Neural progenitor cell (in vitro differentiated cells): ENCODE measurements around the gene CDCP1. TPM values are rescaled to one million over a fixed set of nuclear protein-coding genes. Genes with fewer than 3 reads are reported as not detected.

ENCODE experiments used
- DNase-seq: peaks from one replicate; pipeline ENCODE4 v3.0.0-alpha.2; 2016; ENCODE audit warnings: low spot score
- H2AFZ ChIP-seq: fragments of 200-600 bp; sonication (generic); replicated peaks from 2 replicates; pipeline ENCODE4 v1.6.1; 2016; ENCODE audit warnings: antibody characterized with exemption
- H3F3A ChIP-seq: fragments of 200-600 bp; sonication (generic); 2 replicates; pipeline ENCODE4 v1.6.1; 2016; ENCODE audit warnings: antibody characterized with exemption, low read depth
- H3K27ac ChIP-seq: fragments of 200-600 bp; sonication (generic); 2 replicates; pipeline ENCODE4 v1.5.1; 2016; ENCODE audit warnings: mild to moderate bottlenecking
- H3K27me3 ChIP-seq: fragments of 200-600 bp; sonication (generic); 2 replicates; pipeline ENCODE4 v1.6.1; 2016; ENCODE audit warnings: mild to moderate bottlenecking, moderate library complexity
- H3K36me3 ChIP-seq: fragments of 200-600 bp; sonication (generic); 2 replicates; pipeline ENCODE4 v1.5.1; 2016
- H3K4me1 ChIP-seq: fragments of 200-600 bp; sonication (generic); 2 replicates; pipeline ENCODE4 v1.6.1; 2016; ENCODE audit warnings: mixed run types
- H3K4me2 ChIP-seq: fragments of 200-600 bp; sonication (generic); 2 replicates; pipeline ENCODE4 v1.6.1; 2016
- H3K4me3 ChIP-seq: fragments of 200-600 bp; sonication (generic); 2 replicates; pipeline ENCODE4 v1.5.1; 2016
- H3K79me2 ChIP-seq: fragments of 200-600 bp; sonication (generic); 2 replicates; pipeline ENCODE4 v1.6.1; 2016; ENCODE audit warnings: low read depth
- H3K9ac ChIP-seq: fragments of 200-600 bp; sonication (generic); 2 replicates; pipeline ENCODE4 v1.6.1; 2016
- H3K9me3 ChIP-seq: fragments of 200-600 bp; sonication (generic); 2 replicates; pipeline ENCODE4 v1.5.1; 2016; ENCODE audit warnings: low read depth
- H4K20me1 ChIP-seq: fragments of 200-600 bp; sonication (generic); 2 replicates; pipeline ENCODE4 v1.6.1; 2016; ENCODE audit warnings: low read depth
- H3K27ac Mint-ChIP-seq: 3 replicates; pipeline ENCODE4 v1.8.0; 2021; ENCODE audit warnings: mixed read lengths
- H3K27me3 Mint-ChIP-seq: 2 replicates; pipeline ENCODE4 v1.8.0; 2022; ENCODE audit warnings: low read depth, mild to moderate bottlenecking, inconsistent platforms, moderate library complexity, mixed read lengths; ENCODE audit not compliant: insufficient read depth
- H3K36me3 Mint-ChIP-seq: 3 replicates; pipeline ENCODE4 v1.8.0; 2021; ENCODE audit warnings: mixed read lengths
- H3K4me1 Mint-ChIP-seq: 3 replicates; pipeline ENCODE4 v1.8.0; 2021; ENCODE audit warnings: mixed read lengths
- H3K4me3 Mint-ChIP-seq: 3 replicates; pipeline ENCODE4 v1.8.0; 2021; ENCODE audit warnings: mild to moderate bottlenecking, moderate library complexity, mixed read lengths
- H3K9me3 Mint-ChIP-seq: 3 replicates; pipeline ENCODE4 v1.8.0; 2020; ENCODE audit warnings: mixed read lengths
- CTCF ChIP-seq: fragments of 200-600 bp; sonication (generic); IDR thresholded peaks from 2 replicates; pipeline ENCODE4 v1.5.1; 2017; ENCODE audit warnings: antibody characterized with exemption, mild to moderate bottlenecking
- EZH2 ChIP-seq: fragments of 200-600 bp; sonication (generic); IDR thresholded peaks from 2 replicates; pipeline ENCODE4 v1.6.1; 2017; ENCODE audit warnings: antibody characterized with exemption, mild to moderate bottlenecking, moderate library complexity
- EZH2phosphoT487 ChIP-seq: fragments of 200-600 bp; sonication (generic); IDR thresholded peaks from 2 replicates; pipeline ENCODE4 v1.6.1; 2017; ENCODE audit warnings: antibody characterized with exemption
- total RNA-seq: library from RNA; depleted of rRNA; stranded (reverse); fragments of >200 nt; gene quantifications from 2 replicates; pipeline ENCODE4 v1.2.3, GENCODE V29; 2015; ENCODE audit warnings: low replicate concordance

The CDCP1 gene
- total RNA-seq, 1 donor from 2014 or later = 0.24 TPM

- Mint-ChIP-seq H3K4me3 (no peak overlapping the region), H3K9me3 (no peaks in the 10 kb centered on the region), H3K36me3 (no peaks in the 10 kb centered on the region), H3K4me1 (no peaks in the 10 kb centered on the region), H3K27ac (no peak overlapping the region), H3K27me3 (no peaks in the 10 kb centered on the region)
- no peak for TF ChIP-seq EZH2
- no peak for TF ChIP-seq EZH2phosphoT487
- TF ChIP-seq CTCF = no peak
- DNase-seq = no peak
- Histone ChIP-seq H3K36me3 (no peaks in the 10 kb centered on the region), H3K4me1 (no peaks in the 10 kb centered on the region), H3K27ac (no peak overlapping the region), H3F3A (no peaks in the 10 kb centered on the region), H4K20me1 (no peaks in the 10 kb centered on the region), H3K79me2 (no peaks in the 10 kb centered on the region), H3K9me3 (no peaks in the 10 kb centered on the region), H3K4me2 (no peak overlapping the region), H3K27me3 (no peaks in the 10 kb centered on the region), H3K9ac (no peak overlapping the region), H2AFZ (no peak overlapping the region), H3K4me3 (no peak overlapping the region)
These were observed 15.0 kb downstream of the CDCP1 start for GRCh38 chr3:45131201-45131600.

- no peaks in the 10 kb centered on the region for H3K4me1 Mint-ChIP-seq
- Histone ChIP-seq H3K27me3 (no peaks in the 10 kb centered on the region), H3K36me3 (no peaks in the 10 kb centered on the region), H3K79me2 (no peaks in the 10 kb centered on the region), H2AFZ (no peak overlapping the region), H3K9ac (no peak overlapping the region), H3F3A (no peaks in the 10 kb centered on the region), H3K9me3 (no peaks in the 10 kb centered on the region), H3K4me2 (no peak overlapping the region), H3K27ac (no peak overlapping the region), H4K20me1 (no peaks in the 10 kb centered on the region), H3K4me1 (no peaks in the 10 kb centered on the region), H3K4me3 (no peak overlapping the region)
- no peaks in the 10 kb centered on the region for H3K9me3 Mint-ChIP-seq
- no peaks in the 10 kb centered on the region for H3K36me3 Mint-ChIP-seq
- no peak overlapping the region for H3K4me3 Mint-ChIP-seq
- DNase-seq = no peak
- H3K27ac Mint-ChIP-seq = no peak overlapping the region
- TF ChIP-seq EZH2phosphoT487 (no peak), CTCF (no peak), EZH2 (no peak)
- no peaks in the 10 kb centered on the region for H3K27me3 Mint-ChIP-seq
These were observed 15.7 kb downstream of the CDCP1 start for GRCh38 chr3:45130476-45130875.

- Histone ChIP-seq H3F3A (no peaks in the 10 kb centered on the region), H4K20me1 (no peaks in the 10 kb centered on the region), H3K9ac (no peak overlapping the region), H3K4me1 (no peaks in the 10 kb centered on the region), H3K4me2 (no peak overlapping the region), H3K27me3 (no peaks in the 10 kb centered on the region), H3K36me3 (no peaks in the 10 kb centered on the region), H2AFZ (no peak overlapping the region), H3K27ac (no peak overlapping the region), H3K4me3 (no peak overlapping the region), H3K79me2 (no peaks in the 10 kb centered on the region), H3K9me3 (no peaks in the 10 kb centered on the region)
- DNase-seq = no peak
- peaks cover 3% of the 10 kb centered on the region for H3K27me3 Mint-ChIP-seq
- no peaks in the 10 kb centered on the region for H3K9me3 Mint-ChIP-seq
- no peaks in the 10 kb centered on the region for H3K4me1 Mint-ChIP-seq
- no peak overlapping the region for H3K27ac Mint-ChIP-seq
- no peak overlapping the region for H3K4me3 Mint-ChIP-seq
- TF ChIP-seq EZH2 = no peak
- no peaks in the 10 kb centered on the region for H3K36me3 Mint-ChIP-seq
These were observed 17.2 kb downstream of the CDCP1 start for GRCh38 chr3:45128950-45129349.

DNA sequence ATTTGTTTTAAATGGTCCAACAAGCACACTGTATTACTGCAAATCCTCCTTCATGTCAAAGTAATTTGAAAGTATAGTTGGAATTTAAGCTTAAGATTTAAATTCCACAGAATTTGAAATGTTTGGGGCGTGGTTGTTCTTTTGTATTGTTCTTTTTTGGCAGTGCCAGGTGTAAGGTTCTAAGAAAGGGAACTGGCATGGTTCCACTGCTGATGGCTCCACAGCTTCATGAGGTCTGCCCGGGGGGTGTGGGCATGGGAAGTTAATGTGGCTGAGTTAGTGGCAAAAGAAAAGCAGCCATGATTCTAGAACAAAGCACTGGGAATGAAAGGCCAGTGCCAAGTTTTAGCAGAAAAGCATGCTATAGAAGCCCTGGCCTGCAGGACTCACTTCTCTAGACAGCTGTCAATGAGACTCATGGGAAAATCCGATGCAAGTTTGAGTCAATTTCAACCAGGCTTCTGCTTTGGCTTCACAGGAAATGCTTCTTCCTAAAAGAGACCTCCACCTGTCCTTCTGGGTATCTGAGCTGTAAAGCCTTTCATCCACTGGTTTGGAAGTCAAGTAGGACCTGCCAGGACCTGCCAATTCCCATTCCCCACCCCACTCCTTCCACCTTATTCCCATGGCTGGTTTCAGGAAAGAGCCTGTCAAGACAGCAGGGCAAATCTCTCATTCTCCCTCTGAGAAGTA lies 18.9 kb downstream of the CDCP1 start:
- Histone ChIP-seq H4K20me1 (no peaks in the 10 kb centered on the region), H3K9me3 (no peaks in the 10 kb centered on the region), H3K36me3 (no peaks in the 10 kb centered on the region), H3K9ac (no peak overlapping the region), H3K4me2 (no peak overlapping the region), H3K79me2 (no peaks in the 10 kb centered on the region), H3K27ac (no peak overlapping the region), H2AFZ (no peak overlapping the region), H3F3A (no peaks in the 10 kb centered on the region), H3K4me1 (no peaks in the 10 kb centered on the region), H3K27me3 (no peaks in the 10 kb centered on the region), H3K4me3 (no peak overlapping the region)
- no peak overlapping the region for H3K27ac Mint-ChIP-seq
- no peak overlapping the region for H3K4me3 Mint-ChIP-seq
- no peaks in the 10 kb centered on the region for H3K9me3 Mint-ChIP-seq
- peaks cover 4% of the 10 kb centered on the region for H3K27me3 Mint-ChIP-seq
- no peaks in the 10 kb centered on the region for H3K4me1 Mint-ChIP-seq
- DNase-seq = no peak
- no peaks in the 10 kb centered on the region for H3K36me3 Mint-ChIP-seq
- TF ChIP-seq EZH2 = no peak
- no peak for TF ChIP-seq CTCF
- no peak for TF ChIP-seq EZH2phosphoT487
